ENCODE results near the gene TBC1D1.

DNA sequence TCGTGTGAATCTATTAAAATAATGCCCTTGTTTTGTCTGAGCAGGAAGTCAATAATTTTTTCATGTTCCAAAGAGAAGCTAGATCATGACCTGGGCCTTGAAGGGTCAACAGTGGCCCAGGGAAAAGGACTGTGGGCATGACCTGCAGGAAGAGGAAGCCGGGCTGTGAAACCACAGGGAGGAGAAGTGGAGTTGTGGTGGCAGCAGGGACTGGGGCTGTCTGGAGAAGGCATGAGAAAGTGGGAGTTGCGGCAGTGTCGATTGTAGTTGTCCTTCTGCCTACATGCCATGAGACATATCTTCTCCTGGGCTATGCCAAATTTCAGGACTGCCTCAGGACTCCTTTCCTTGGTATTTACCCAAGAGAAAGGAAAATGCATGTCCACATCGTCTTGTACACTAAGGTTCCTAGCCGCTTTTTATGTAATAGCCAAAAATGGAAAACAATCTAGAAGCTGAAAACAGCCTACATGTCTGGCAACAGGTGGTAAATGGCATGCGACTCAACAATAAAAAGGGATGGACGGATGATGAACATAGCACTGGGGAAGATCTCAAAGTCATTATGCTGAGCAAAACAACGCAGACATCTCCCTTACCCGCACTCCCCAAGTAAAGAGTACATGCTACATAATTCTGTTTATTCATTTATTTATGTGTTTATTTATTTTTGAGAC lies 55.8 kb downstream of the TBC1D1 start:
- TF ChIP-seq, protein P1, sequence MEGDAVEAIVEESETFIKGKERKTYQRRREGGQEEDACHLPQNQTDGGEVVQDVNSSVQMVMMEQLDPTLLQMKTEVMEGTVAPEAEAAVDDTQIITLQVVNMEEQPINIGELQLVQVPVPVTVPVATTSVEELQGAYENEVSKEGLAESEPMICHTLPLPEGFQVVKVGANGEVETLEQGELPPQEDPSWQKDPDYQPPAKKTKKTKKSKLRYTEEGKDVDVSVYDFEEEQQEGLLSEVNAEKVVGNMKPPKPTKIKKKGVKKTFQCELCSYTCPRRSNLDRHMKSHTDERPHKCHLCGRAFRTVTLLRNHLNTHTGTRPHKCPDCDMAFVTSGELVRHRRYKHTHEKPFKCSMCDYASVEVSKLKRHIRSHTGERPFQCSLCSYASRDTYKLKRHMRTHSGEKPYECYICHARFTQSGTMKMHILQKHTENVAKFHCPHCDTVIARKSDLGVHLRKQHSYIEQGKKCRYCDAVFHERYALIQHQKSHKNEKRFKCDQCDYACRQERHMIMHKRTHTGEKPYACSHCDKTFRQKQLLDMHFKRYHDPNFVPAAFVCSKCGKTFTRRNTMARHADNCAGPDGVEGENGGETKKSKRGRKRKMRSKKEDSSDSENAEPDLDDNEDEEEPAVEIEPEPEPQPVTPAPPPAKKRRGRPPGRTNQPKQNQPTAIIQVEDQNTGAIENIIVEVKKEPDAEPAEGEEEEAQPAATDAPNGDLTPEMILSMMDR (optimal IDR thresholded peaks at IDR 0.05 in 1 of 3, IDR thresholded peaks at IDR 0.05 in 1 of 3, conservative IDR thresholded peaks at IDR 0.05 in 1 of 3; ENCODE audit: extremely low read depth in 1 of 3, insufficient read depth in 2 of 3, low read length in 3 of 3), result no peak
- TF ChIP-seq EZH2 (IDR thresholded peaks at IDR 0.05; ENCODE audit: low read length), result no peak

All from keratinocyte (primary cell).